NCI-H748 treated with DMSO at 0.1 percent for 48 hours (cell line): ENCODE measurements around the gene AK1.

Experiments used
- DNase-seq: peaks from one replicate; lab custom pipeline; 2025; lab: John Stamatoyannopoulos, UW

Gene AK1

GRCh38 chr9:127816728-127817127, 60.7 kb downstream of the AK1 start:
- DNase-seq: no peak
